ENCODE results near the gene CGRRF1.

The CGRRF1 gene
- total RNA-seq, result 10.8 to 22.1 (median 16.2) reads per million in 9 experiments

- peaks cover 0 to 4% of the 10 kb centered on the region in 2 donors for H3K27me3 Mint-ChIP-seq
- peak; percentile 91 for ATAC-seq (replicated peaks)
- H3K36me3 Mint-ChIP-seq (ENCODE audit: insufficient read depth), result peaks cover 11% of the 10 kb centered on the region
- peak within 1 kb of the TSS; percentile 98 to 99 for H3K27ac Mint-ChIP-seq
- no peaks in the 10 kb centered on the region for H3K9me3 Mint-ChIP-seq
- DNase-seq, result peak; percentile 95 to 96 (median 95)
- peak within 1 kb of the TSS; percentile 98 to 99 for H3K4me3 Mint-ChIP-seq
- peaks cover 34 to 54% of the 10 kb centered on the region in 2 donors for H3K4me1 Mint-ChIP-seq (ENCODE audit: low read depth in 2 of 2)
These were observed at the start of gene CGRRF1 for GRCh38 chr14:54509546-54510501. Gene CGRRF1 (plus strand): TSS chr14:54509906. CDS start chr14:54509960, 54 bp downstream.

DNA sequence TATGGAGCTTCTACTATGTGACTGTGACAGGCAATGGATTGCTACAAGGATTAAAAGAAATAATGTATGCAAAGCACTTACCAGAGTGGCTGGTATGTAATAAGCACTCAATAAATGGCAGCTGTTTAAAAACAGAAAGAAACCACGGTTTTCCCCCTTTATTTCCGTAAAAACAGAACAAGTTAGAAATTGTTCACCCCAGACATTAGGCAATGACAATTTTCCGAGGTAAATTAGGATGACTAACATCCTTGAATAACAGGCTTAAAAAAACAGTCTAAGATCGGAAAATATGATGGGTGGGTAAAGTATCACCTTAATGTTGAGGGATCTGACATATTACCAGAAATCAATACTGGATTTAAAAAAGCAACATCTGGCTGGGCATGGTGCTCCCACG is 47.7 kb upstream of the CGRRF1 start:
- Mint-ChIP-seq H3K4me3 (no peak overlapping the region), H3K4me1 (ENCODE audit: low read depth in 2 of 2) (no peaks in the 10 kb centered on the region), H3K27ac (no peak overlapping the region), H3K9me3 (peaks cover 4 to 10% of the 10 kb centered on the region in 2 donors), H3K36me3 (ENCODE audit: insufficient read depth) (peaks cover 3% of the 10 kb centered on the region), H3K27me3 (no peaks in the 10 kb centered on the region)
- ATAC-seq (replicated peaks) (no peak), DNase-seq (no peak)

DNA sequence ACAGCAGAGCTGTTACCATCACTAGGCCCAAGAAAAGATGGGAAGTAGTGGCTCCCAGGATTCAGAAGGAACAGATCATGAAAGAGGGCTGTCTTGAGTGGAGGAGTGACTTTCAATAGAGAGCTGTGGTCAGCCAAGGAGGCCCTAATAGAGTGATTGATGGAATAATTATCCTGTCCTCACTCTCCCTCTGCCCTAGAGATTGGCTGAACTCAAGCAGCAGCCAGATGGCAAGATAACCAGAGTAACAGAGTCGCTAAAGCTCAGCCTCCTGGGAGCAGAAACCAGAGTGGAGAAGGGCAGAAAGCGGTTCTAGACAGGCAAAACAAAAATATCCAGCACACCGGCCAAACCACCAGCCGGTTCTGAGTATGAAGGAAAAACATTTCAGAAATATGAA is 44.1 kb upstream of the CGRRF1 start:
- Mint-ChIP-seq H3K4me3 (no peak overlapping the region), H3K36me3 (ENCODE audit: insufficient read depth) (no peaks in the 10 kb centered on the region), H3K4me1 (ENCODE audit: low read depth in 2 of 2) (no peaks in the 10 kb centered on the region), H3K9me3 (peaks cover 8 to 9% of the 10 kb centered on the region in 2 donors), H3K27ac (no peak overlapping the region), H3K27me3 (no peaks in the 10 kb centered on the region)
- DNase-seq (no peak), ATAC-seq (replicated peaks) (no peak)

DNA sequence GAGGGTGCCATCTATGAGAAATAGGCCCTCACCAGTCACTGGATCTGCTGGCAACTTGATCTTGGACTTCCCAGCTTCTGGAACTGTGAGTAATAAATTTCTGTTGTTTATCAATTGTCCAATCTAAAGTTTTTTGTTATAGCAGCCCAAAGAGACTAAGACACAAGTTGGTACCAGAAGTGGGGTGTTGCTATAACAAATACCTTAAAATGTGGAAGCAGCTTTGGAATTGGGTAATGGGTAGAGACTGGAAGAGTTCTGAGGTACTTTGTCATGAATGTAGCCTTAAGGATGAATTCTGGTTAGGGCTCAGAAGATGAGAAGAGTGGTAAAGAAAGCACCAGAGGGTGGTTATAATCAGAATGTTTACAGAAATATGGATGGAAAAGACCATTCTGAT is 42.4 kb upstream of the CGRRF1 start:
- Mint-ChIP-seq H3K4me3 (no peak overlapping the region), H3K4me1 (ENCODE audit: low read depth in 2 of 2) (no peaks in the 10 kb centered on the region), H3K36me3 (ENCODE audit: insufficient read depth) (no peaks in the 10 kb centered on the region), H3K27ac (no peak overlapping the region), H3K9me3 (peaks cover 8 to 9% of the 10 kb centered on the region in 2 donors), H3K27me3 (no peaks in the 10 kb centered on the region)
- ATAC-seq (replicated peaks), result no peak
- DNase-seq, result no peak

- Mint-ChIP-seq H3K4me3 (no peak overlapping the region), H3K9me3 (peaks cover 8 to 9% of the 10 kb centered on the region in 2 donors), H3K27me3 (no peaks in the 10 kb centered on the region), H3K4me1 (ENCODE audit: low read depth in 2 of 2) (no peaks in the 10 kb centered on the region), H3K27ac (no peak overlapping the region), H3K36me3 (ENCODE audit: insufficient read depth) (peaks cover 6% of the 10 kb centered on the region)
- ATAC-seq (replicated peaks) (no peak), DNase-seq (no peak)
These were observed 39.0 kb upstream of the CGRRF1 start for GRCh38 chr14:54470701-54471100.

- DNase-seq, result no peak
- H3K36me3 Mint-ChIP-seq (ENCODE audit: insufficient read depth), result peaks cover 15% of the 10 kb centered on the region
- no peak for ATAC-seq (replicated peaks)
- no peak overlapping the region for H3K4me3 Mint-ChIP-seq
- no peaks in the 10 kb centered on the region for H3K27me3 Mint-ChIP-seq
- peaks cover 8 to 9% of the 10 kb centered on the region in 2 donors for H3K9me3 Mint-ChIP-seq
- H3K4me1 Mint-ChIP-seq (ENCODE audit: low read depth in 2 of 2), result peaks cover 0 to 4% of the 10 kb centered on the region in 2 donors
- peak overlapping the region in 1 of 2 donors; percentile 66 for H3K27ac Mint-ChIP-seq
These were observed 38.1 kb upstream of the CGRRF1 start for GRCh38 chr14:54471641-54472040.

- H3K27me3 Mint-ChIP-seq, result no peaks in the 10 kb centered on the region
- peaks cover 5 to 8% of the 10 kb centered on the region in 2 donors for H3K9me3 Mint-ChIP-seq
- peaks cover 21% of the 10 kb centered on the region for H3K36me3 Mint-ChIP-seq (ENCODE audit: insufficient read depth)
- peak overlapping the region in 1 of 2 donors; percentile 66 for H3K27ac Mint-ChIP-seq
- no peak for ATAC-seq (replicated peaks)
- no peak for DNase-seq
- peaks cover 0 to 4% of the 10 kb centered on the region in 2 donors for H3K4me1 Mint-ChIP-seq (ENCODE audit: low read depth in 2 of 2)
- H3K4me3 Mint-ChIP-seq, result no peak overlapping the region
These were observed 37.4 kb upstream of the CGRRF1 start for GRCh38 chr14:54472315-54472714.

- DNase-seq (no peak), ATAC-seq (replicated peaks) (no peak)
- no peak overlapping the region for H3K27ac Mint-ChIP-seq
- no peak overlapping the region for H3K4me3 Mint-ChIP-seq
- H3K27me3 Mint-ChIP-seq, result no peaks in the 10 kb centered on the region
- peaks cover 24% of the 10 kb centered on the region for H3K36me3 Mint-ChIP-seq (ENCODE audit: insufficient read depth)
- H3K9me3 Mint-ChIP-seq, result no peaks in the 10 kb centered on the region
- peaks cover 0 to 4% of the 10 kb centered on the region in 2 donors for H3K4me1 Mint-ChIP-seq (ENCODE audit: low read depth in 2 of 2)
These were observed 35.4 kb upstream of the CGRRF1 start for GRCh38 chr14:54474232-54474793.

- DNase-seq, result no peak
- H3K9me3 Mint-ChIP-seq, result no peaks in the 10 kb centered on the region
- H3K27ac Mint-ChIP-seq, result no peak overlapping the region
- no peaks in the 10 kb centered on the region for H3K27me3 Mint-ChIP-seq
- peaks cover 31% of the 10 kb centered on the region for H3K36me3 Mint-ChIP-seq (ENCODE audit: insufficient read depth)
- peaks cover 0 to 4% of the 10 kb centered on the region in 2 donors for H3K4me1 Mint-ChIP-seq (ENCODE audit: low read depth in 2 of 2)
- H3K4me3 Mint-ChIP-seq, result no peak overlapping the region
- ATAC-seq (replicated peaks), result no peak
These were observed 34.4 kb upstream of the CGRRF1 start for GRCh38 chr14:54475187-54475899.

- Mint-ChIP-seq H3K27ac (no peak overlapping the region), H3K9me3 (no peaks in the 10 kb centered on the region), H3K4me1 (ENCODE audit: low read depth in 2 of 2) (peaks cover 0 to 4% of the 10 kb centered on the region in 2 donors), H3K4me3 (no peak overlapping the region), H3K36me3 (ENCODE audit: insufficient read depth) (peaks cover 31% of the 10 kb centered on the region), H3K27me3 (no peaks in the 10 kb centered on the region)
- DNase-seq (no peak), ATAC-seq (replicated peaks) (no peak)
These were observed 33.8 kb upstream of the CGRRF1 start for GRCh38 chr14:54475911-54476310.

DNA sequence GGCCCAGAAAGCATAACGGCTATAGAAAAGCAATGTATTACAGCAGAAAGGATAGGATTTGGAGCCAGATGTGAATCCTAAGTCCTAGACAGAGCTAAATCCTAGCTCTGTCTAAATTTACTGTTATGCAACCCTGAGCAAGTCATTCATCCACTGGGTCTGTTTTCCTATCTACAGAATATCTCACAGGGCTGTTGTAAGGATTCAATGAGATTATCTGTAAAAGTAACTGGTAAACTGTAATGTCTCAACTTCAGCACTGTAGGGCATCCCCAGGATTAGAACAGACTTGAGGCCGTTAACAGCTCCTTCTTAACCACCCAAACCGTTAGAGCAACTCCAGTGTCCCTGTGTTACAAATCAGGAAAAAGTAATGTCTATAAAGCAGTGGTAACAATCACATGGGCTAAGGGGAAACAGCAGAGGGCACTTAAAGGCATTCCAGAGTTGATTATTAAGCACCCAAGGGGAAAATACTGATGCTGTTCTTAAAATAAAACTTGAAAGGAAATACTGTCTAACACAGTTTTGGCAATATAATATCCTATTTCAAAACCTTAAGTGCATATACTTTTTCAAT is 31.0 kb upstream of the CGRRF1 start:
- H3K36me3 Mint-ChIP-seq (ENCODE audit: insufficient read depth), result peaks cover 51% of the 10 kb centered on the region
- ATAC-seq (replicated peaks), result no peak
- no peak for DNase-seq
- H3K9me3 Mint-ChIP-seq, result no peaks in the 10 kb centered on the region
- no peaks in the 10 kb centered on the region for H3K27me3 Mint-ChIP-seq
- no peak overlapping the region for H3K4me3 Mint-ChIP-seq
- peak overlapping the region in 1 of 2 donors; percentile 26 for H3K27ac Mint-ChIP-seq
- H3K4me1 Mint-ChIP-seq (ENCODE audit: low read depth in 2 of 2), result peaks cover under 1 to 20% of the 10 kb centered on the region in 2 donors

DNA sequence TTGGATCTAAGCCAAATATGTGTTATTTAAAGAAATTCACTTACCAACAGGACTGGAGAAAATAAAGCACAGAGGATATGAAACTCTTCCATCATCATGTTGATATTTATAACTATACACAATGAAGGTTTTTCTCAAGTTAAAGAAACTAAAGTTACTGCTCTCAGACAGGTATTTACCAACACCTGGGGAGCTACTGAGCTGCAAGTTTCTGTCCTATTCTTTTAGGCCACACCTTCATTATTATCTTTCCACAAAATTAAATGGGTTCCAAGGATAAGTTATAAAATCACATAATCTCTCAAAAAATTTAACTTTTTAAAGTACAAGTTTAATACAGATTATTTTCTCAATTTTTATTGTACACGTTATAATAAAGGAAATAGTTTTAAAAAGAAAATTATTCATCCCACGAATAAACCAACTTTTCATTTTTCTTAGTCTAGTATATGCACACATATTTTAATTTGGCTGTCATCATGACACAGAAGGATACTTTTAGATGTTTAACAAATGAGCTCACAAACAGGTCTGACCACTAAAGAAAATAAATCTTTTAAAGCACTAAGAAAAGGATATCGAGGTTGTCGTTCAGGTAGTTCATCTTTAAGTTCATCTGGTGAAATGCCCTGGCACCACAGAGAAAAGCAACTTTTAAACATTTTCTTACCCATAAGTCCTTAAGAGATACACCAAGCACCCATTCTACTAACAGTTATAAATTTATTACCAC is 28.7 kb upstream of the CGRRF1 start:
- Mint-ChIP-seq H3K9me3 (no peaks in the 10 kb centered on the region), H3K36me3 (ENCODE audit: insufficient read depth) (peaks cover 41% of the 10 kb centered on the region), H3K4me3 (no peak overlapping the region), H3K27me3 (no peaks in the 10 kb centered on the region), H3K27ac (no peak overlapping the region), H3K4me1 (ENCODE audit: low read depth in 2 of 2) (peaks cover 20 to 39% of the 10 kb centered on the region in 2 donors)
- ATAC-seq (replicated peaks), result no peak
- no peak for DNase-seq

All from effector memory CD8-positive, alpha-beta T cell (primary cell).